Erythroblast (primary cell): ENCODE data around the gene PIP4K2A.

Experiments used
- GATA1 ChIP-seq: IDR thresholded peaks from 2 replicates; pipeline ENCODE4 v1.6.1; 2011; ENCODE audit warnings: low read depth, mild to moderate bottlenecking, control low read depth, low read length, moderate library complexity
- POLR2A ChIP-seq: IDR thresholded peaks from 2 replicates; pipeline ENCODE4 v1.6.1; 2011; ENCODE audit warnings: mild to moderate bottlenecking, low read length

DNA sequence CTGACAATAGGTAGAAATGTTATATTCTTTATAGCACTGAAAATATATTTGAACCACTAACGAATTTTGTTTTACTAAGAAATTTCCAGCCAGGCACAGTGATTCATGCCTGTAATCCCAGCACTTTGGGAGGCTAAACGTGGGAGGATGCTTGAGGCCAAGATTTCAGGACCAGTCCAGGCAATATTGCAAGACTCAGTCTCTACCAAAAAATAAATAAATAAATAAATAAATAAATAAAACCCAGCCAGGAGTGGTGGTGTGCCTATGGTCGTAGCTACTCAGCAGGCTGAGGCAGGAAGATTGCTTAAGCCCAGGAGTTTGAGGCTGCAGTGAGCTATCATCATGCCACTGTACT is 39.8 kb downstream of the PIP4K2A start:
- TF ChIP-seq POLR2A (no peak), GATA1 (no peak)
